22Rv1 (cell line): ENCODE measurements around the gene ZFP36.

Experiments
- CTCF ChIP-seq: fragments of 450-650 bp; IDR thresholded peaks from 2 replicates; pipeline ENCODE4 v1.5.1; 2017; ENCODE audit warnings: mild to moderate bottlenecking
- ZFX ChIP-seq: fragments of 450-650 bp; IDR thresholded peaks from 2 replicates; pipeline ENCODE4 v1.6.1; 2017; ENCODE audit warnings: antibody characterized with exemption, borderline replicate concordance

GRCh38 chr19:39436350-39436716 is 29.7 kb downstream of the ZFP36 start:
- TF ChIP-seq CTCF (no peak), ZFX (no peak)
